HG03095 (cell line): ENCODE measurements around the gene IER3.
"Not testable (repeated sequence)": the region's sequence is repeated elsewhere in the genome, so short reads cannot be mapped to it uniquely, and the experiment has no call there.

ENCODE experiments used
- ATAC-seq: cut with Tn5 transposase; IDR thresholded peaks from one replicate; pipeline ENCODE4 v1.9.1; 2021; ENCODE audit warnings: moderate library complexity; ENCODE audit not compliant: unreplicated experiment

The IER3 gene

DNA sequence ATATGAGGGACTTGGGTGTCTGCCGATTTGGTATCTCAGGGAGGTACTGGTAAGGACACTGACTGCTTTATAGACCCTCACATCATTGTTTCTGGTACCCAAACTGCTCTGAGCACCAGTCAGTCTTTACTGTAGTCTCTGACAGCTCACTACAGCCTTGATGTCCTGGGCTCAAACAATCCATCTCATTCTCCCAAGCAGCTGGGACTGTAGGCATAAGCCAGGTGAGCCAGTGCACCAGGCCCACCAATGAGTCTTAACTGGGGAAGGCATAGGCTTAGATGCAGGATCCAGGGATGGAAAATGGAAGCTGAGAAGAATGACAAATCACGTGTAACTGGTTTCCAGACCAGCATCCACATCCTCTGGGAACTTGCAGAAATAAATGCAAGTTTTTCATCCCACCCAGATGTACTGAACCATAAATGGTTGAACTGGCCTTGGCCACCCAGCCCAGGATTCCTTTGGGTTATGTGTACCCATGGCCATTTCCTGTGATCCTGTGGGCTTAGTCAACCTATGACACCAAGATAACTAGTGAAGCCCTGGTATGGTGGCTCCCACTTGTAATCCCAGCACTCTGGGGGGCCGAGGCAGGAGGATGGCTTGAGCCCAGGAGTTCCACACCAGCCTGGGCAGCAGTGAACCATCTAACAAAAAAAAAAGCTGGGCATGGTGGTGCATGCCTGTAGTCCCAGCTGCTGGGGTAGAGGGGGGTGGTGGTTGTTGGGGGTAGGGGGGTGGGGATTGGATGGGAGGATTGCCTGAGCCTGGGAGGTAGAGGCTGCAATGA, 18.4 kb downstream of the IER3 start:
- ATAC-seq: no peak

DNA sequence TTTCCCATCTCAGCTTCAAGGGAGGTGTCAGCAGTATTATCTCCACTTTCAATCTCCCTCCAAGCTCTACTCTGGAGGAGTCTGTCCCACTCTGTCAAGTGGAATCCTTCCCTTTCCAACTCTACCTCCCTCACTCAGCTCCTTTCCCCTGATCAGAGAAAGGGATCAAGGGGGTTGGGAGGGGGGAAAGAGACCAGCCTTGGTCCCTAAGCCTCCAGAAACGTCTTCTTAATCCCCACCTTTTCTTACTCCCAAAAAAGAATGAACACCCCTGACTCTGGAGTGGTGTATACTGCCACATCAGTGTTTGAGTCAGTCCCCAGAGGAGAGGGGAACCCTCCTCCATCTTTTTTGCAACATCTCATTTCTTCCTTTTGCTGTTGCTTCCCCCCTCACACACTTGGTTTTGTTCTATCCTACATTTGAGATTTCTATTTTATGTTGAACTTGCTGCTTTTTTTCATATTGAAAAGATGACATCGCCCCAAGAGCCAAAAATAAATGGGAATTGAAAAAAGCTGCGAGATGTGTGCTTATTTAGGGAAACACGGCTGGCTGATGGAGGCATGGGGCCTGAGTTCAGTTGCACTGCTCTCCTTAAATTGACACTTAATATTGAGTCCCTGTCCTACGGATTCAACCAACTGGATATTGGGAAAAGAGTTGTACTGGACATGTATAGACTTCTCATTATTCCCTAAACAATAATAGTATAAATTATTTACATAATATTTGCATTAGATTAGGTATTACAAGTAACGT, 19.3 kb downstream of the IER3 start:
- ATAC-seq: no peak

DNA sequence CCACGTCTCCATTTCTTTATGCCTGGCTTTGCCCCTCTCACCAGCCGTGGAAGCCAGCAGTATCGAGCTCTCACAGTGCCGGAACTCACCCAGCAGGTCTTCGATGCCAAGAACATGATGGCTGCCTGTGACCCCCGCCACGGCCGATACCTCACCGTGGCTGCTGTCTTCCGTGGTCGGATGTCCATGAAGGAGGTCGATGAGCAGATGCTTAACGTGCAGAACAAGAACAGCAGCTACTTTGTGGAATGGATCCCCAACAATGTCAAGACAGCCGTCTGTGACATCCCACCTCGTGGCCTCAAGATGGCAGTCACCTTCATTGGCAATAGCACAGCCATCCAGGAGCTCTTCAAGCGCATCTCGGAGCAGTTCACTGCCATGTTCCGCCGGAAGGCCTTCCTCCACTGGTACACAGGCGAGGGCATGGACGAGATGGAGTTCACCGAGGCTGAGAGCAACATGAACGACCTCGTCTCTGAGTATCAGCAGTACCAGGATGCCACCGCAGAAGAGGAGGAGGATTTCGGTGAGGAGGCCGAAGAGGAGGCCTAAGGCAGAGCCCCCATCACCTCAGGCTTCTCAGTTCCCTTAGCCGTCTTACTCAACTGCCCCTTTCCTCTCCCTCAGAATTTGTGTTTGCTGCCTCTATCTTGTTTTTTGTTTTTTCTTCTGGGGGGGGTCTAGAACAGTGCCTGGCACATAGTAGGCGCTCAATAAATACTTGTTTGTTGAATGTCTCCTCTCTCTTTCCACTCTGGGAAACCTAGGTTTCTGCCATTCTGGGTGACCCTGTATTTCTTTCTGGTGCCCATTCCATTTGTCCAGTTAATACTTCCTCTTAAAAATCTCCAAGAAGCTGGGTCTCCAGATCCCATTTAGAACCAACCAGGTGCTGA, 20.3 kb downstream of the IER3 start:
- ATAC-seq: not testable (repeated sequence)

DNA sequence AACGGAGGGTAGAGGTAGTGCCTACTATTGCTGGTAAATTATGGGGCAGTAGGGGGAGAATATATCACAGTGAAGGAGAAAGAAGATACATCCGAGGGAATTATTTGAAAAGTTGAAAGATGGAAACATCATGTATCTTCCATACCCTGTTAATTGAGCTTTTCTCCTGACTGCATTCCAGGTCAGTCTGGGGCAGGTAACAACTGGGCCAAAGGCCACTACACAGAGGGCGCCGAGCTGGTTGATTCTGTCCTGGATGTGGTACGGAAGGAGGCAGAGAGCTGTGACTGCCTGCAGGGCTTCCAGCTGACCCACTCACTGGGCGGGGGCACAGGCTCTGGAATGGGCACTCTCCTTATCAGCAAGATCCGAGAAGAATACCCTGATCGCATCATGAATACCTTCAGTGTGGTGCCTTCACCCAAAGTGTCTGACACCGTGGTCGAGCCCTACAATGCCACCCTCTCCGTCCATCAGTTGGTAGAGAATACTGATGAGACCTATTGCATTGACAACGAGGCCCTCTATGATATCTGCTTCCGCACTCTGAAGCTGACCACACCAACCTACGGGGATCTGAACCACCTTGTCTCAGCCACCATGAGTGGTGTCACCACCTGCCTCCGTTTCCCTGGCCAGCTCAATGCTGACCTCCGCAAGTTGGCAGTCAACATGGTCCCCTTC, 21.0 kb downstream of the IER3 start:
- not testable (repeated sequence) for ATAC-seq

DNA sequence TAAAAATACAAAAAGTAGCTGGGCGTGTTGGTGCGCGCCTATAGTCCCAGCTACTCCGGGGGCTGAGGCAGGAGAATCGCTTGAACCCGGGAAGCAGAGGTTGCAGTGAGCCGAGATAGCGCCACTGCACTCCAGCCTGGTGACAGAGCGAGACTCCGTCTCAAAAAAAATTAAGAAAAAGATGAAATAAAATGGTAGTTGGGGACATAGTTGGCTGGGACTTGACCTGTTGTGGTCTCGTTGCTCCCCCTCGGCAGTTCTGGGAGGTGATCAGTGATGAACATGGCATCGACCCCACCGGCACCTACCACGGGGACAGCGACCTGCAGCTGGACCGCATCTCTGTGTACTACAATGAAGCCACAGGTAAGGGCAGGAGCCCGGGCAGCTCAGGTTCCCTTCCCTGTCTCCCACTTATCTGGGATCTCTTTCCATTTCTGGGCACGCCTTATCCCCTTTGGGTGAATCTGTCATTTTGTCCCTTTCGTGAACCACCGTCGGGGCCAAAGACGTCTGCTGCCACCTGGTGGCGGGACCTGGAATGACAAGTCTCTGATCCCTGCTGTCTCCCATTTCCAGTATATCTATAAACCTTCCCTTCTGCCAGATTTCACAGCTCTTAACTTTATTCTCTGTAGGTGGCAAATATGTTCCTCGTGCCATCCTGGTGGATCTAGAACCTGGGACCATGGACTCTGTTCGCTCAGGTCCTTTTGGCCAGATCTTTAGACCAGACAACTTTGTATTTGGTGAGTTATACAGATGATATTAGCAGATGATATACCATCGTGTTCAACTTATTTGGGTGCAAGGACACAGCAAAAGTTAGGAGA, 21.9 kb downstream of the IER3 start:
- ATAC-seq: no peak

DNA sequence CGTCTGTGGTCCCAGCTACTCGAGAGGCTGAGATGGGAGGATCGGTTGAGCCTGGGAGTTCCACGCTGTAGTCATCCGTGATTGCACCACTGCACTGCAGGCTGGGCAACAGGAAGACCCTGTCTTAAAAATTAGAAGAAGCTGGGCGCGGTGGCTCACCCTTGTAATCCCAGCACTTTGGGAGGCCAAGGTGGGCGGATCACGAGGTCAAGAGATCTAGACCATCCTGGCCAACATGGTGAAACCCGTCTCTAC, 22.4 kb downstream of the IER3 start:
- ATAC-seq: not testable (repeated sequence)

DNA sequence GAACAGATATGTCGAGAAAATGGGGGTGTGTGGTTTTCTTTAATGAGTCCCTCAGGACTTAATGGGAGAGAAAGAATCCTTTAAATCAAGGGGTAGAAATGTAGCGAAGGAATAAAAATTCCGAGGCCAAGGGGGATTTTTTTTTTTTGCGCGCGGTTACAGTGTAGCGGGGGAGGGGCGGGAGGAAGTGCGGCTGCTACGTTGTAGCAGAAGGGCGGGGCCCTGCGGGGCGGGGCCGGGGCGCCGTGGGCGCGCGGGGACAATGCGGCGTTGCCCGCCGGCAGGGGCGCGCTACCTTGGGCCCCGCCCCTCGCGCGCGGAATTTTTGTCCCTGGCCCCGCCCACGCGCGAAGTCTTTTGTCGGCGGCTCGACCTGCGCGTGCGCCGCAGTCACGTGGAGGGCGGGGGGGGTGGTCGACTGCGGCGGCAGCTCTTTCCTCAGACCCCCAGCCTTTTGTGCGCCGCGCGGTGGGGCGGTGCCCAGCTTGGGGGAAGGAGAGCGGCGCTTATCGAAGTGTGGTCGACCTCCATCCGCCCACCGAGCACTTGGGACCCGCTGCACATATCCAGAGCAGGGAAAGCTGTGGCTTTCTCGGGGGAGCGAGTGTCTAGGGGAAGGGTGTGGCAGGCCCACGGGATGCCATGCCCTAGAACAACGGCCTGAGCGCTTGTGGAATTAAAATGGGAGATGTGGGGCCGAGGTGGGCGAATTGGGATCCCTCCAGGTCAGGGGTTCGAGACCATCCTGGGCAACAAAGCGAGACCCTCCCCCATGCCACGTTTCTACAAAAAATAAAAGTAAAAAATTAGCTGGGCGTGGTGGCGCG, 22.9 kb downstream of the IER3 start:
- no peak for ATAC-seq

DNA sequence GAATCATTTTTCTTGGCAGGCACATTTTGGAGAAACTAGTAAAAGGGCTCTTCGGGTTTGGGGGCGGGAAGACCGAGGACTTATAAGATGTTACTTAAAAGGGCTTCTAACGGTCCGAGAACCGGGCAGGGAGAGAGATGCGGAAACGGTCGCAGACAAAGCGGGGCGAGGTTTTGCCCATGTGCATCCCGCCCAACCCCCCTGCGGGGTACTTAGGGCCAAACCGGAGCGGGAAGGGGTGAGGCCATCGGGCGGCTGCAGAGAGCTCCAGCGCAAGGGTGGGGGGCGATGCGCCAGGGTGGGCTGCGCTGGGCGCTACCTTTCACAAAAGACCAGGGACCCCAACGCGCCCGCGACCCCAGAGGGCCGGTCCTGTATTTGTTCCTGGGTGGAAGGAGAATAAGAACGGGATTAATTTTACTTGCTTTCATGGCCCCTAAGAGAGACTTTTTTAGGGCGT, 23.6 kb downstream of the IER3 start:
- no peak for ATAC-seq

DNA sequence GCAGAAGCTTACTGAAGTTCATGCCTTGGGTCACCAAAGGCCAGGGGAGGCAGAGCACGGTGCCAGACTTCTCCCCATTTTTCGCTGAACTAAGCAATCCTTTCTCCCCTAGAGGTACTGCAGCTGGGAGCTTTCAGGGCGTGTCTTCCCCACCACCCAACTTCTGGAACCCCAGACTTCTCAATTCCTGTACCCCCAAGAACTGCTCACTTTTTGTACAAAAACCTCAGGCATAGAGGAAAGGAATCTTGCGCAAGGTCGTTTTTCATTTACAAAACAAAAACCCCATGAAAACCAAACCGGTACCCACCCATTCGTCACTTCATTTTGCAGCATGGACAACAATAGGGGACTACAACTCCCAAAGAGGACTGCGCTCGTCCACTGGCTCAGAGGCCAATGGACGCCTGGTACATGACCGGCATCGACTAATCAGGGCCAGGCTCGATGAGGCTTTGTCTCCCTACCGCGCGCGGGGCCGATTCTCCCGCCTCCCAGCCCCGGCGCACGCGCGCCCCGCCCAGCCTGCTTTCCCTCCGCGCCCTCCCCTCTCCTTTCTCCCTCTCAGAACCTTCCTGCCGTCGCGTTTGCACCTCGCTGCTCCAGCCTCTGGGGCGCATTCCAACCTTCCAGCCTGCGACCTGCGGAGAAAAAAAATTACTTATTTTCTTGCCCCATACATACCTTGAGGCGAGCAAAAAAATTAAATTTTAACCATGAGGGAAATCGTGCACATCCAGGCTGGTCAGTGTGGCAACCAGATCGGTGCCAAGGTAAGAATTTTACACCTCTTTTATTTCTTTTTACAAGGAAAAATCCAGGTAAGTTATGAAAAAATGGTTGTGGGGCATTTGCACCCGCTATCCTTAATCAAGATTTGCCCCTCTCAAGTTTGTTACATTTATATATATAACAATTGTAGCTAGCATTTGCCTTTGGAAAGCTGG, 24.3 kb downstream of the IER3 start, which contains the start of gene TUBB:
TUBB (plus strand) TSS at position 562 of the 947 bp plus-strand sequence; CDS start at position 717, 155 bp downstream.
- peak; percentile 40 for ATAC-seq

DNA sequence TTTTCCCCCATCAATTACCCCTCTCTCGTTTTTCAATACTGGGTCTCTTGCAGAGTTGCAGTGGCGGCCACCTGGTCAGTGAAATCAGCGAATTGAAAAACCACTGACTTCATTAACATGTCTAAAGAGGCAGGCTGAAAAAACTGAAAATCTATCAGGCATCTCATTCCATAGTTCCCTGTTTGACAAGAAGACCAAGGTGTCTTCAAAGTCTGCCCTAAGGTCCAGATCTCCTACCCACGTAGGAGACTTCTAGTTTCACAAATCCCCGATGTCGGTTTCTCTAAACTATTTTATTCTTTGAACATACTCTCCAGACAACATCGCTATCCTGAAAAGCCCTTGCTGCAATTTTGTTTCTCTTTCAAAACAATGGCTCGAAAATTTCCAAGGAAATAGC, 25.0 kb downstream of the IER3 start:
- ATAC-seq: no peak

DNA sequence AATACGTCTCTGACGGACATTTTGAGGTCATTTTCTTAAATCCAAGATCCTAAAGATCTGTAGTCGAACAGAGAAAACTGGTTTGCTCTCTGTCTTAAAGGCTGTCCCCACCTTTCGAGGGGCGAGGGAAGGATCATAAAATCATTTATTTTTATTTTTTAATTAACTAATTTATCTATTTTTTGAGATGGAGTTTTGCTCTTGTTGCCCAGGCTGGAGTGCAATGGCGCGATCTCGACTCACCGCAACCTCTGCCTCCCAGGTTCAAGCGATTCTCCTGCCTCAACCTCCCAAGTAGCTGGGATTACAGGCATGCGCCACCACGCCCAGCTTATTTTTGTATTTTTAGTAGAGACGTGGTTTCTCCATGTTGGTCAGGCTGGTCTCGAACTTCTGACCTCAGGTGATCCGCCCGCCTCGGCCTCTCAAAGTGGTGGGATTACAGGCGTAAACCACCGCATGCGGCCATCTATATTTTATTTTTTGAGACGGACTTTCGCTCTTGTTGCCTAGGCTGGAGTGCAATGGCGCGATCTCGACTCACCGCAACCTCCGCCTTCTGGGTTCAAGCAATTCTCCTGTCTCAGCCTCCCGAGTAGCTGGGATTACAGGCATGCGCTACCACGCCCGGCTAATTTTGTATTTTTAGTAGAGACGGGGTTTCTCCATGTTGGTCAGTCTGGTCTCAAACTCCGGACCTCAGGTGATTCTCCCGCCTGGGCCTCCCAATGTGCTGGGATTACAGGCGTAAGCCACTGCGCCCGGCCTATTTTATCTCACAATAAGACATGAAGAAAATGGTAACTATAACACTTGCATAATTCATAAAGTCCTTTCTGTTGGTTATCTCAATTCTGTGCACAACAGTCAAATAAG, 26.3 kb downstream of the IER3 start:
- ATAC-seq: not testable (repeated sequence)

DNA sequence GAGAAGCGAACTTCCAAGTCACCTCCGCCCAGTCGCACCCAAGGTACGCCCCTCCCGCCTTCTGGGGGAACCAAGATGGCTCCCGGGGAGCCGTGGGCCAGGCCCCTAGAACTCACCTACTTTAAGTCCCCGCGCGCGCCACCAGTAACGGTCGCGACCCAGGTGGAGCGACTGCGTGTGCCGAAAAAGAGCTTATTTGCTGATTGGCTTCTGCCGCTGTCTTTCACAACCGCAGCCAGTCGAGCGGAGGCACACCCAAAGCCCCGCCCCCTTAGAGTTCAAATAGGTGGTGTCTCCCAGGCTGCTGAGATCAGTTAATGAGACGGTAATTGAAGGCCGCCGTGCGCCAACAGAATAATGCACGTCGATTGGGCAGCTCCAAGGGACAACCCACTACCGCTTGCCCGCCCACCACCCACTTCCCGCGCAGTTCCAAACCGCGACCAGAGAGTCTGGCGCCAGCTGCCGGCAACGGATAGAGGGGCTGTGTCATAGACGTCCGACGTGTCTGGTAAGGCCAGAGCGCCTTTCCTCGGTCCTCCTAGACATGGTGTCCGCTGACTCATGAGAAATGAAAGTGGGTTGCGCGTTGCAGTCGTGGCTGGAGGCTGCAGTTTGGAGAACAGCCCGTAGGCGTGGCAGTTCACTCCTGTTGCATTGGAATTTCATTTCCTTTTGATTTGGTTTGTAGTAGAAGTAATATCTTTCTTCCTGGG, 27.1 kb downstream of the IER3 start, which contains the start of gene MDC1:
MDC1 (minus strand) TSS at position 153 of the 716 bp plus-strand sequence. CDS start 2,106 bp downstream, outside the sequence.
- peak; percentile 67 for ATAC-seq

DNA sequence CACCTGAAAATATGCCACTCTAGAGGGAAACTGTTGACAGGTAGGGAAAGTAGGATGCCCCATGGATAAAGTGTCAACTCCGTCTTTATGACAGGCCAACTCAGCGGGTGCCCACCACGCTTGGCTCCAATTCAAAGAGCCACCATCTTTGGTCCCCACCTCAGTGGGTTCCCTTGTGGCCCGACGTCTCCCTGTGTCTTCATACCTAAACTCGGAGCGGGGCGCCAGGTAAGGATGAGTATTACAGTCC, 27.5 kb downstream of the IER3 start:
- ATAC-seq: no peak

DNA sequence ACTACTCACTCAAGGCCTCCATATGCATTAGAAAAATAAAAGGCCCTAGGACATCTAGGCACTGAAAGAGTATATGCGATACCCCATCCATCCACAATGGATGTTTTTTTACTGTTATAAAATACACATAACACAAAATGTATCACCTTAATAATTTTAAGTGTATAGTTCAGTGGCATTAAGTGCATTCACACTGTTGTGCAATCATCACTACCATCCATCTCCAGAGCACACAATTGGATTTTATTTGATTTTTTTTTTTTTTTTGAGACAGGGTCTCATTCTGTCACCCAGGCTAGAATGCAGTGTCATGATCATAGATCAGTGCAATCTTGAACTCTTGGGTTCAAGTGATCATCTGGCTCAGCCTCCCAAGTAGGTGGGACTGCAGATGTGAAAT, 30.1 kb downstream of the IER3 start:
- ATAC-seq: no peak

DNA sequence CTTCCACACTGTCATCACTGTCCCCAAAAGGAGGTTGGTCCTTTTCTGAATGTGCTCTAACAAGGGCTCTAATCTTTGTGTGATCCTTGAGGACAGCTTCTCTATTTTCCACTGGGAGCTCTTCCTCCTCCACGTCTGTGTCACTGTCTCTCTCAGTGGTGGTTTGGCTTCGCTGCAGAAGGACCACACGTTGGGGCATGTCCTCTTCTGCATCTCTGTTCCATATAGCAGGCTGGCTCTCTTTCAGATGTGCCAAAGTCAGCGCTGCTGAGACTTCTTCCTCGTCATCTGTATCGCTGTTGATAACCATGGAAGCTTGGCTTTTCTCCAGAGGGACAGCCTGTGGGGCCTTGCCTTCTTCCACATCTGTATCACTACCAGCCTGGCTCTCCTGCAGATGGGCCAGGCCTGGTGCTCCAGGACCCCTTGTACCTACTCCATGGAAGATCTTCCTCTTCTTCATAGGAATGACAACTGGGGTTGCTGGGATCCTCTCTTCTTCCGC, 31.9 kb downstream of the IER3 start:
- ATAC-seq: no peak

DNA sequence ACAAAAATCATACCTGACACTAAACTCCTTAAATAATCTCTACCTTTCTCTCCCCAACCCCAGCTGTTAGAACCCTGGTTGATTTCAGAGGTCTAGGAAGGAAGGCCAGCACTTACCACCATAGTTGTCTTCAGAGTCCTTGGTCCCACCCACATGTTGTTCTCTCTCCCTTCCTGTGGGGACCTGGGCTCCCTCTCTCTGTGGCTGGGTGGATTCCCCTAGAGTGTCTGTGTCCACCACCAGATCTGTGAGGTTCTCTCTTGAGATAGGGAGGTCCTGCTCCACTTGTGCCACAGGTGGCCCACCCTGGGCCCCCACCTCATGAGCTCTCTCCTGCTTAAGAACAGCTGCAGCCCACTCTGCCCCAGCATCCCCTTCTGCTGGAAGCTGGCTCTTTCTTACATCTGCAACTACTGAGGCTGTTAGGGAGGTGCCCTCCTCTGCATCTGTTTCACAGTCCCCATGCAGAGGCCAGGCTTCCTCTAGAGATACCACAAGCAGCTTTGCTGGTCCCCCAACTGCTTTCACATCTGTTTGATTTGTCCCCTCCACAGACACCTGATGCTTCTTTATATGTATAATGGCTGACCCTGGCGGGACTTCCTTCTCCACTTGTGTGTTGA, 32.5 kb downstream of the IER3 start:
- no peak for ATAC-seq
